ENCODE data around the gene ZNF646. TPM values are rescaled to one million over a fixed set of nuclear protein-coding genes. Genes with fewer than 3 reads are reported as not detected.
A peak's percentile ranks its signal among the peaks of the same experiment; 100 is the strongest.

The ZNF646 gene
- total and polyA plus RNA-seq, 2 donors (not counting 3 experiments of a cell fraction or from before 2014, with no cell fraction given): 4.1 to 15.9 TPM

DNA sequence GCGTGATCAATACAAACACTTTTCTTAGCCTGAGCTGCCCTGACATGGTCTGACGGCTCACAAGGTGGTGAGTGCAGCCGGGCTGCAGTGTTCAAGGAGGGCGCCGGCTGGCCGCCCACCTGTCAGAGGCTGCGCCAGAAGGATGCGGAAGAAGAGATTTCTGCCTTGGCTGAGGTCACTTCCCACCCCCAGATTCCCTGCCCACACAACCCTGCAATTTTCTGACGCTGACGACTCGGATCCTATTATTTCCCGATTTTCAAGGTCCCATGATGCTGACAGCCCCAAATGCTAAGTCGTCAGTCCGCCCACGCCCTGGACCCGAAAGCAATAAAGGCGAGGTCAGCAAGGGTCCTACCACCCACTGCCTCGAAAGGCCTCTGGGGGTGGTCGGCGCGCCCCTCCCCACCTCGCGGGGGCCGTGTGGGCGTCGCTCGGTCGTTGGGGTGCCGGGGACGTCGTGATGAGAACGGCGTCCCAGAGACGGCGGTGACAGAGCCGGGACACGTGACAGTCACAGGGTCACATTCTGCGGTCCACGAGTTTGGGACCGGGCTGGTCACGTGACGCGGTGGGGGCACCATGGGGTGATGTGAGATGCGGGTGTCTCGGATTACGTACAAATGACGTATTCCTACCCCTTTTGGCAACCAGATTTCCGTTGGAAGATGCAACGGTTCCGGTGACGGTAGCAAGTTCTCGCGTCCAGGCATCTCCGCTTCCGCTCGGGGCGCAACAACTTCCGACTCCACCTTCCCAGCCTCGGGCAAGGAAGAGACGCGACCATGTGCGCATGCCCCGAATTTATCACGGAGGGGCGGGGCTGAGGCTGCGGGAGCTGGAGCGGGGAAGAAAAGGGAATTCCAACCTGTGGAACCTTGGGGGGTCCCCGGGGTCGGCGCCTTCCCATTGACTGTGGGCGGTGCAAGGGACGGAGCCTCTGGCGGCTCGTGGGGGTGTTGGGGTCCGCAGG is 41.2 kb upstream of the ZNF646 start, which contains the start of gene STX4:
STX4 (plus strand) TSS at position 823 of the 973 bp plus-strand sequence. CDS start 248 bp downstream, outside the sequence.
- Histone ChIP-seq H3K9ac (replicated peaks; ENCODE audit: extremely low read depth, insufficient read depth, low read length) (peak within 1 kb of the TSS; percentile 65), H3K9me1 (replicated peaks; ENCODE audit: control insufficient read depth, extremely low read depth, insufficient read depth, low read length) (no peaks in the 10 kb centered on the region), H4K20me1 (replicated peaks; ENCODE audit: control insufficient read depth, extremely low read depth, insufficient read depth, low read length) (no peaks in the 10 kb centered on the region), H3K4me3 (replicated peaks in 1 of 3; ENCODE audit: insufficient read depth in 1 of 3, low read depth in 1 of 3, low read length in 3 of 3) (peak within 1 kb of the TSS; percentile 63 to 75 (median 71)), H3K4me2 (ENCODE audit: insufficient read depth, low read length) (peak within 1 kb of the TSS; percentile 76), H3K27ac (ENCODE audit: insufficient read depth, low read depth, low read length) (peak within 1 kb of the TSS; percentile 85), H3K79me2 (ENCODE audit: control insufficient read depth, insufficient read depth, low read length) (peaks cover 12% of the 10 kb centered on the region), H3K36me3 (ENCODE audit: control insufficient read depth in 2 of 2, extremely low read depth in 1 of 2, insufficient read depth in 2 of 2, low read length in 2 of 2) (peaks cover 3% of the 10 kb centered on the region in 2 experiments), H3K4me1 (ENCODE audit: control insufficient read depth, extremely low read depth, insufficient read depth, low read length) (peaks cover 11% of the 10 kb centered on the region), H3K27me3 (ENCODE audit: control insufficient read depth in 2 of 2, insufficient read depth in 2 of 2, low read length in 2 of 2) (no peaks in the 10 kb centered on the region), H3K9me3 (replicated peaks; ENCODE audit: control insufficient read depth, insufficient read depth, low read length) (no peaks in the 10 kb centered on the region), H2AFZ (ENCODE audit: low read depth, low read length) (peak within 1 kb of the TSS; percentile 91)
- ChIA-PET CTCF (interaction anchor here (1.1 to 1.4 kb wide), 3 partner anchors 47 to 110 kb away, joined by 3 to 7 read pairs (median 6); partner anchors contain the start of gene HSD3B7), POLR2A (interaction anchor here (0.7 to 1.0 kb wide), 2 partner anchors 41 to 840 kb away, joined by 3 to 5 read pairs; partner anchors contain the start of genes ZNF267, ZNF646 and ZNF668)
- intact Hi-C loops (cut with micrococcal nuclease): loop anchor here (1.0 to 2.0 kb wide), 5 partner anchors 41 to 426 kb away; partner anchors contain the start of genes ARMC5, KAT8, SETD1A and VKORC1
- TF ChIP-seq, protein P1, sequence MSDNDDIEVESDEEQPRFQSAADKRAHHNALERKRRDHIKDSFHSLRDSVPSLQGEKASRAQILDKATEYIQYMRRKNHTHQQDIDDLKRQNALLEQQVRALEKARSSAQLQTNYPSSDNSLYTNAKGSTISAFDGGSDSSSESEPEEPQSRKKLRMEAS (IDR thresholded peaks at IDR 0.05; ENCODE audit: insufficient read depth, insufficient read length): peak; percentile 78
- TF ChIP-seq POLR2AphosphoS5 (IDR thresholded peaks at IDR 0.05; ENCODE audit: insufficient read depth, low read depth, low read length) (peak; percentile 42), GATA2 (IDR thresholded peaks at IDR 0.05; ENCODE audit: insufficient read depth, insufficient read length, low read depth, low read length) (no peak), MYC (IDR thresholded peaks at IDR 0.05; ENCODE audit: low read depth, low read length) (peak; percentile 18), POLR2A (IDR thresholded peaks at IDR 0.05; ENCODE audit: low read depth, low read length) (no peak), FOS (IDR thresholded peaks at IDR 0.05; ENCODE audit: borderline replicate concordance, insufficient read depth, low read length) (no peak), EZH2 (IDR thresholded peaks at IDR 0.05; ENCODE audit: borderline replicate concordance, low read depth, low read length, severe bottlenecking) (no peak), JUN (IDR thresholded peaks at IDR 0.05; ENCODE audit: borderline replicate concordance, insufficient read depth, insufficient read length, low read depth) (no peak)
- TF ChIP-seq, protein P2, sequence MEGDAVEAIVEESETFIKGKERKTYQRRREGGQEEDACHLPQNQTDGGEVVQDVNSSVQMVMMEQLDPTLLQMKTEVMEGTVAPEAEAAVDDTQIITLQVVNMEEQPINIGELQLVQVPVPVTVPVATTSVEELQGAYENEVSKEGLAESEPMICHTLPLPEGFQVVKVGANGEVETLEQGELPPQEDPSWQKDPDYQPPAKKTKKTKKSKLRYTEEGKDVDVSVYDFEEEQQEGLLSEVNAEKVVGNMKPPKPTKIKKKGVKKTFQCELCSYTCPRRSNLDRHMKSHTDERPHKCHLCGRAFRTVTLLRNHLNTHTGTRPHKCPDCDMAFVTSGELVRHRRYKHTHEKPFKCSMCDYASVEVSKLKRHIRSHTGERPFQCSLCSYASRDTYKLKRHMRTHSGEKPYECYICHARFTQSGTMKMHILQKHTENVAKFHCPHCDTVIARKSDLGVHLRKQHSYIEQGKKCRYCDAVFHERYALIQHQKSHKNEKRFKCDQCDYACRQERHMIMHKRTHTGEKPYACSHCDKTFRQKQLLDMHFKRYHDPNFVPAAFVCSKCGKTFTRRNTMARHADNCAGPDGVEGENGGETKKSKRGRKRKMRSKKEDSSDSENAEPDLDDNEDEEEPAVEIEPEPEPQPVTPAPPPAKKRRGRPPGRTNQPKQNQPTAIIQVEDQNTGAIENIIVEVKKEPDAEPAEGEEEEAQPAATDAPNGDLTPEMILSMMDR (IDR thresholded peaks at IDR 0.05; ENCODE audit: extremely low read depth in 1 of 2, insufficient read depth in 1 of 2, low read depth in 1 of 2, low read length in 2 of 2): no peak
- FAIRE-seq (peak; percentile 100), DNase-seq (ENCODE audit: low read depth, low spot score) (peak; percentile 94)
- dilution Hi-C loops (cut with MboI; ENCODE audit: extremely low pct_ligation_motif_present, low sequenced_read_pairs): no loop called here
- TSS peak; percentile 38 for BruUV-seq (replicated peaks)

Measured in endothelial cell of umbilical vein (primary cell).